ENCODE results near the gene CGNL1. TPM values are rescaled to one million over a fixed set of nuclear protein-coding genes. Genes with fewer than 3 reads are reported as not detected.
A peak's percentile ranks its signal among the peaks of the same experiment; 100 is the strongest.

CGNL1 gene
- total RNA-seq, 4 donors from 2014 or later: 4.7 to 13.7 (median 7.3) TPM

DNA sequence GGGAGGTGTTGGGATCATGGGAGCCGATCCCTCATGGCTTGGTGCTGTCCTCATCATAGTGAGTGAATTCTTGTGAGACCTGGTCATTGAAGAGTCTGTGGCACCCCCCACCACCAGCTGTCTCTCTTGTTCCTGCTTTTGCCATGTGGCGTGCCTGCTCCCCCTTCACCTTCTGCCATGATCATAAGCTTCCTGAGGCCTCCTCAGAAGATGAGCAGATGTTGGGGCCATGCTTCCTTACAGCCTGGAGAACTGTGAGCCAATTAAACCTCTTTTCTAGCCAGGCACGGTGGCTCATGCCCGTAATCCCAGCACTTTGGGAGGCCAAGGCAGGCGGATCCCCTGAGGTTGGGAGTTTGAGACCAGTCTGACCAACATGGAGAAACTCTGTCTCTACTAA, 37.0 kb upstream of the CGNL1 start:
- TF ChIP-seq, protein P1, sequence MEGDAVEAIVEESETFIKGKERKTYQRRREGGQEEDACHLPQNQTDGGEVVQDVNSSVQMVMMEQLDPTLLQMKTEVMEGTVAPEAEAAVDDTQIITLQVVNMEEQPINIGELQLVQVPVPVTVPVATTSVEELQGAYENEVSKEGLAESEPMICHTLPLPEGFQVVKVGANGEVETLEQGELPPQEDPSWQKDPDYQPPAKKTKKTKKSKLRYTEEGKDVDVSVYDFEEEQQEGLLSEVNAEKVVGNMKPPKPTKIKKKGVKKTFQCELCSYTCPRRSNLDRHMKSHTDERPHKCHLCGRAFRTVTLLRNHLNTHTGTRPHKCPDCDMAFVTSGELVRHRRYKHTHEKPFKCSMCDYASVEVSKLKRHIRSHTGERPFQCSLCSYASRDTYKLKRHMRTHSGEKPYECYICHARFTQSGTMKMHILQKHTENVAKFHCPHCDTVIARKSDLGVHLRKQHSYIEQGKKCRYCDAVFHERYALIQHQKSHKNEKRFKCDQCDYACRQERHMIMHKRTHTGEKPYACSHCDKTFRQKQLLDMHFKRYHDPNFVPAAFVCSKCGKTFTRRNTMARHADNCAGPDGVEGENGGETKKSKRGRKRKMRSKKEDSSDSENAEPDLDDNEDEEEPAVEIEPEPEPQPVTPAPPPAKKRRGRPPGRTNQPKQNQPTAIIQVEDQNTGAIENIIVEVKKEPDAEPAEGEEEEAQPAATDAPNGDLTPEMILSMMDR (IDR thresholded peaks at IDR 0.05): no peak
- ATAC-seq (ENCODE audit: low FRiP score) (no peak), DNase-seq (ENCODE audit: low spot score) (no peak)

DNA sequence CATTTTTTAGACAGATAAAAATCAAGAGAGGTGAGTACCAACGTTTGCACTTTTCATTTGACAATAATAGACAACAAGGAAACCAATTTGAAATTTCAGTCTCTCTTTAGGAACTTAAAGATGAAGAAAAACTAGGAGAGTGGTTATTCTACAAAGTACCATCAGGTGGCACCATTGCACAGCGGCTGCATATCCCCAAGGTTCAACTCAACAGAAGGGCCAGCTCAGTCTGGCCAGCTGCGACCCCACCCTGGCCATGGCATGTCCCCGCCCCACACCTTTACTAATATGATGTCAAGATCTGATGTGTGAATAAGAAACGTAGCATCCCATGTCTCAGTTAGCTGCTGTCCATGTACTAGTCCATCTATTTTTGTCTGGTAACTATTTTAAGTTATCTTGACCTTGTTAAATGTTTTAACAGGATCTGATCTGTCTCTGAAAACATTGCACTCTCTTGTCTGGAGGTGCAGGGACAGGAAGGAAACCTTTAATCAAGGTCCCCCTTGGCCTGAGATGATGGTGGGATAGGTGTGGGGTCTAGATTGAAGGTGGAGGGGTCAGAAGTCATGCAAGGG, 35.5 kb upstream of the CGNL1 start:
- DNase-seq (ENCODE audit: low spot score): no peak
- TF ChIP-seq, protein P1 (IDR thresholded peaks at IDR 0.05): peak in 2 of 3 donors; percentile 25 to 57
- ATAC-seq (ENCODE audit: low FRiP score): peak; percentile 30

DNA sequence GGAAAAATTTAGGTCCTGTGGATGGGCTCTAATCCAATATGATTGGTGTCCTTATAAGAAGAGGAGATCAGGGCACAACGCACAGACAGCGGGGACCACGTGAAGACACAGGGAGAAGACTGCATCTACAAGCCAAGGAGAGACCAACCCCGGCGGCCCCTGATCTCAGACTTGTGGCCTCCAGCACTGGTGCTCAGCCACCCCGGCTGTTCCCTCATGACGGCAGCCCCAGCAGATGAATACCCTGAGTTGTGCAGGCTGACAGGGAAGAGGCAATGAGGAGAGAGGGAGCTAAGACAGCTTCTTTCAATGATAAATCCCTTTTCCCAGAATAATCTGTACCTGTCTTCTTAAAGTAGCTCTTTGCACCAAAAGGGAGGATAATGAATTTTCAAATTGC, 33.3 kb upstream of the CGNL1 start:
- DNase-seq (ENCODE audit: low spot score): no peak
- TF ChIP-seq, protein P1 (IDR thresholded peaks at IDR 0.05): no peak
- no peak for ATAC-seq (ENCODE audit: low FRiP score)

DNA sequence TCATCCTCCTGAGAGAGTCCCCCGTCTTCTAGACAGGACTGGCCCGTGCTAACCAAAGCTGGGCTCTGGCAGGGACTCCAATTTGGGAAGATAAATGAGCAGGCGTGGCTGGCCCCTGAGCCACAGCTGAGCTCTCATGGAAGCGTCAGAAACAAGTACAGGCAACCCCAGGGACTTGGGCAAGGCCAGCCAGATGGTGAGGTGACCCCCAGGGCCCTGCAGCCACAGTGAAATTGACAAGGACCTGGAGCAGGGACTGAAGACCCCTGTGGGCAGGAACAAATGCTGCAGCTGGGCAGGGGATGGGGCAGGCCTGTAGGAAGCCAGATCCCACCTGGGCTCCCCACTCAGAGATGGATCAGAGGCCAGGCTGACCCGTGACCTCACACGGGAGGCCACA, 32.8 kb upstream of the CGNL1 start:
- ATAC-seq (ENCODE audit: low FRiP score): no peak
- no peak for DNase-seq (ENCODE audit: low spot score)
- TF ChIP-seq, protein P1 (IDR thresholded peaks at IDR 0.05): no peak

DNA sequence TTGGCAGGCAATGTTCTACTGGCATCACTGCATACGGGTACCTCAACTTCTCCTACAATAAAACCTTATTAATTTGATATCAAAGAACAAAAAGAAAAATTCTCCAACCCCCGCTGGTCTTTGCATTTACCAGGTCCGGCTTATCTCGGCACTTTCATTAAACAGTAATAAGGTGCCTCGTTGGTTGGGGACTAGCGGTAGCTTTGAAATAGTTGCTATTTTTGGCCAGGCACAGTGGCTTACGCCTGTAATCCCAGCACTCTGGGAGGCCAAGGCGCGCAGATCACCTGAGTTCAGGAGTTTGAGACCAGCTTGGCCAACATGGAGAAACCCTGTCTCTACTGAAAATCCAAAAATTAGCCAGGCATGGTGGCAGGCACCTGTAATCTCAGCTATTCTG, 32.0 kb upstream of the CGNL1 start:
- TF ChIP-seq, protein P1 (IDR thresholded peaks at IDR 0.05): no peak
- ATAC-seq (ENCODE audit: low FRiP score): no peak

DNA sequence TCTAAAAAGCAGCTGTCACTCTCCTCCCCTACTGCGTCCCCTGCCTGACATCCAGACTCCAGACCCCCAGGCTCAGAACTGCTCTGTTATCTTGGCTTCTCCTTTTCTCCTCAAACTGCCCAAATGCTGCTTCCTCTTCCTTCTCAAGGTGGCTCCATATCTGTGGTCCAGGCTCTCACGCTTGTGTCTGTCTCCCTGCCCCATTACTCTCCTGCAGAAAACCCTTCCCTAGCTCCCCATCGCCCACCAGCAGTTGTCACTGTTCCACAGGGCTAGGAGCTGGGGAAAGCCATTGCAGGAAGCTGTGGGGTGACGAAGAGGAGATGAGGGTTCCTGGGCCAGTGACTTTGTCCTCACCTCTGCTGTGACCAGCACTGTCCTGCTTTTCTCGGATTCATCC, 30.7 kb upstream of the CGNL1 start:
- ATAC-seq (ENCODE audit: low FRiP score): no peak
- no peak for DNase-seq (ENCODE audit: low spot score)
- TF ChIP-seq, protein P1 (IDR thresholded peaks at IDR 0.05): no peak

More for the DNA sequence above, 32.0 kb upstream of the CGNL1 start:
- DNase-seq (ENCODE audit: low spot score): no peak

DNA sequence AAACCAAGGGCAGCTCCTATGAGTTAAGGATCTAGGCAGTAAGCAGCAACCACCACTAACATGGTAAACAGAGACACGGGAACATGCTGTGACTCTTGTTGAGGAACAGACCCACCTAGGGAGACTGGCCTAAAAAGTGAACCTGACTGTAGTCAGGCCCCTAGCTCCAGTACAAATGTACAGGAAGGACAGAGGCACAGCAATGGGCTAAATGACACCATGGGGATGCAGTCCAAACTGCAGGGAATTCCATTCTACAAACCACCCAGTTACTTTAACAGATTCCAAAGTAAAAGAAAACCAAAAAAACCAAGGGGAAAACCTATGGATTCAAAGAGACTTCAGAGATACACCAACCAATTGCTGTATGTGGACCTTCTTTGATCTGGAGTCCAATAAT, 28.2 kb upstream of the CGNL1 start:
- ATAC-seq (ENCODE audit: low FRiP score): no peak

More for the DNA sequence above, 28.2 kb upstream of the CGNL1 start:
- DNase-seq (ENCODE audit: low spot score): no peak
- TF ChIP-seq, protein P1 (IDR thresholded peaks at IDR 0.05): no peak
